Panc1 (cell line): ENCODE measurements around the gene CHMP6. TPM values are rescaled to one million over a fixed set of nuclear protein-coding genes. Genes with fewer than 3 reads are reported as not detected.
A peak's percentile ranks its signal among the peaks of the same experiment; 100 is the strongest.

ENCODE experiments used
- ATAC-seq: fragments of 200-7000 bp; cut with Tn5 transposase; 2 replicates; pipeline ENCODE4 v1.9.1; 2020; ENCODE audit warnings: mild to moderate bottlenecking, moderate library complexity
- BruUV-seq: library from RNA; stranded (reverse); fragments of 400-500 nt; replicated peaks from 2 replicates; lab custom pipeline; 2021; lab: Mats Ljungman, UMichigan
- CTCF ChIA-PET: fragments of 300-600 bp; sonication (Branson Sonifier 250); formaldehyde crosslinking; loops from one replicate; lab custom pipeline; 2022; ENCODE audit warnings: antibody characterized with exemption; lab: Charles Lee
- POLR2A ChIA-PET: fragments of 300-600 bp; sonication (Branson Sonifier 250); formaldehyde crosslinking; loops from one replicate; lab custom pipeline; 2022; ENCODE audit warnings: antibody characterized with exemption; lab: Charles Lee
- DNase-seq: peaks from one replicate; pipeline ENCODE4 v3.0.0-alpha.2; 2010; ENCODE audit warnings: low read depth, low spot score
- H3K27ac ChIP-seq: 2 replicates; pipeline ENCODE4 v1.5.1; 2011; ENCODE audit warnings: mild to moderate bottlenecking, low read length, inconsistent platforms
- H3K27me3 ChIP-seq: fragments of 200-500 bp; sonication (Bioruptor generic); 2 replicates; pipeline ENCODE4 v1.6.0; 2014; ENCODE audit warnings: low read length, inconsistent platforms; ENCODE audit not compliant: control insufficient read depth, insufficient read depth
- H3K36me3 ChIP-seq: fragments of 200-500 bp; sonication (Bioruptor generic); 2 replicates; pipeline ENCODE4 v1.5.1; 2014; ENCODE audit warnings: inconsistent platforms, mild to moderate bottlenecking, low read length, moderate library complexity; ENCODE audit not compliant: control insufficient read depth, insufficient read depth
- H3K4me1 ChIP-seq: 2 replicates; pipeline ENCODE4 v1.5.1; 2011; ENCODE audit warnings: inconsistent platforms, mild to moderate bottlenecking, low read length, moderate library complexity; ENCODE audit not compliant: control insufficient read depth, insufficient read depth
- H3K4me3 ChIP-seq, 2 experiments: 2 replicates each; pipeline ENCODE4 v1.5.1; 2011 to 2012; ENCODE audit warnings: low read depth in 2 of 2, low read length in 2 of 2, mild to moderate bottlenecking in 2 of 2, inconsistent platforms in 1 of 2, moderate library complexity in 1 of 2
- H3K9me3 ChIP-seq: fragments of 200-500 bp; sonication (Bioruptor generic); 2 replicates; pipeline ENCODE4 v1.5.1; 2014; ENCODE audit warnings: low read depth, mild to moderate bottlenecking, inconsistent platforms, low read length, moderate library complexity; ENCODE audit not compliant: control insufficient read depth, insufficient read depth
- POLR2AphosphoS5 ChIP-seq: IDR thresholded peaks from 2 replicates; pipeline ENCODE4 v1.6.1; 2012; ENCODE audit warnings: mild to moderate bottlenecking, low read depth, low read length, moderate library complexity
- SIN3A ChIP-seq: IDR thresholded peaks from 2 replicates; pipeline ENCODE4 v1.6.1; 2012; ENCODE audit warnings: low read depth, mild to moderate bottlenecking, low read length, moderate library complexity, borderline replicate concordance; ENCODE audit not compliant: insufficient read depth
- TCF7L2 ChIP-seq: IDR thresholded peaks from 2 replicates; pipeline ENCODE4 v1.6.1; 2011; ENCODE audit warnings: mild to moderate bottlenecking, low read depth, low read length, inconsistent platforms
- in situ Hi-C: cut with HindIII; loops from 2 replicates; pipeline ENCODE4 v1.10.0; 2016; ENCODE audit warnings: low sequenced_read_pairs, low pct_unique_long_range_greater_than_20kb
- intact Hi-C: fragments of 100-400 bp; cut with micrococcal nuclease; formaldehyde crosslinking; loops from one replicate; pipeline ENCODE4 v1.10.0; 2022; ENCODE audit not compliant: unreplicated experiment
- total RNA-seq: library from RNA; stranded (reverse); gene quantifications from one replicate; pipeline ENCODE4 v1.2.1, GENCODE V29; 2021; ENCODE audit not compliant: unreplicated experiment
- TF ChIP-seq, protein P1 (sequence below), 2 experiments: IDR thresholded peaks; 2 replicates each; pipeline ENCODE4 v1.6.1; 2011 to 2012; ENCODE audit warnings: low read depth in 2 of 2, control low read depth in 1 of 2, low read length in 1 of 2, mild to moderate bottlenecking in 1 of 2, moderate library complexity in 1 of 2; ENCODE audit not compliant: insufficient read depth in 1 of 2
- TF ChIP-seq, protein P2 (sequence below): fragments of 450-650 bp; IDR thresholded peaks from 2 replicates; pipeline ENCODE4 v1.5.1; 2017; ENCODE audit warnings: mild to moderate bottlenecking

Gene CHMP6
- total RNA-seq, 1 experiment from 2014 or later, result 43.7 TPM

DNA sequence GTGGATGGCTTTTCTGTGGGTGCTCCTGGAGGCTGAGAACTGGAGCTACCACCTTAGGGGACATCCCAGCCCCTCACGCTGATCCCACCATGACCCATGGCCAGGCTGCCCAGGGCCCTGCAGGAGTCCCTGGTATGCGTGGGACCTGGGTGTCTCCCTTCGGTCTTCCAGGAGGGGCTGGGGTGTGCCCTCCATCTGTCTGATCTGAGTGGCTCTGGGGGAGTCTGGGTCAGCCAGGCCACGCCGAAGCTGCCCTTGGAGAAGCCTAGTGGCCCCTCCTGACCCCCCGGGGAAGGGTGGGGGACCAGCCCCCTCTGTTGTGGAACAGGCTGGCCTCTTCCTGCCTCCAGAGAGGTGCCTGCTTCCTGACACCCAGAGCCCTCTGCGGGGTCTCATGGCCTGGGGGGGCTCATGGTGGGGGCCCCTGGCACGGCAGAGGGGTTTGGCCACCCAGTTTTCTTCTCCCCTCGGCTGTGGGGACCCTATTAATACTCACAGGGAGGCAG lies 54.0 kb downstream of the CHMP6 start:
- peaks cover 99% of the 10 kb centered on the region for H3K4me1 ChIP-seq
- DNase-seq (no peak), ATAC-seq (no peak)
- TF ChIP-seq POLR2AphosphoS5, result no peak
- TF ChIP-seq, protein P1, sequence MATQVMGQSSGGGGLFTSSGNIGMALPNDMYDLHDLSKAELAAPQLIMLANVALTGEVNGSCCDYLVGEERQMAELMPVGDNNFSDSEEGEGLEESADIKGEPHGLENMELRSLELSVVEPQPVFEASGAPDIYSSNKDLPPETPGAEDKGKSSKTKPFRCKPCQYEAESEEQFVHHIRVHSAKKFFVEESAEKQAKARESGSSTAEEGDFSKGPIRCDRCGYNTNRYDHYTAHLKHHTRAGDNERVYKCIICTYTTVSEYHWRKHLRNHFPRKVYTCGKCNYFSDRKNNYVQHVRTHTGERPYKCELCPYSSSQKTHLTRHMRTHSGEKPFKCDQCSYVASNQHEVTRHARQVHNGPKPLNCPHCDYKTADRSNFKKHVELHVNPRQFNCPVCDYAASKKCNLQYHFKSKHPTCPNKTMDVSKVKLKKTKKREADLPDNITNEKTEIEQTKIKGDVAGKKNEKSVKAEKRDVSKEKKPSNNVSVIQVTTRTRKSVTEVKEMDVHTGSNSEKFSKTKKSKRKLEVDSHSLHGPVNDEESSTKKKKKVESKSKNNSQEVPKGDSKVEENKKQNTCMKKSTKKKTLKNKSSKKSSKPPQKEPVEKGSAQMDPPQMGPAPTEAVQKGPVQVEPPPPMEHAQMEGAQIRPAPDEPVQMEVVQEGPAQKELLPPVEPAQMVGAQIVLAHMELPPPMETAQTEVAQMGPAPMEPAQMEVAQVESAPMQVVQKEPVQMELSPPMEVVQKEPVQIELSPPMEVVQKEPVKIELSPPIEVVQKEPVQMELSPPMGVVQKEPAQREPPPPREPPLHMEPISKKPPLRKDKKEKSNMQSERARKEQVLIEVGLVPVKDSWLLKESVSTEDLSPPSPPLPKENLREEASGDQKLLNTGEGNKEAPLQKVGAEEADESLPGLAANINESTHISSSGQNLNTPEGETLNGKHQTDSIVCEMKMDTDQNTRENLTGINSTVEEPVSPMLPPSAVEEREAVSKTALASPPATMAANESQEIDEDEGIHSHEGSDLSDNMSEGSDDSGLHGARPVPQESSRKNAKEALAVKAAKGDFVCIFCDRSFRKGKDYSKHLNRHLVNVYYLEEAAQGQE (IDR thresholded peaks at IDR 0.05; ENCODE audit: insufficient read depth in 1 of 2, low read depth in 2 of 2, low read length in 1 of 2), result no peak
- TF ChIP-seq, protein P2, sequence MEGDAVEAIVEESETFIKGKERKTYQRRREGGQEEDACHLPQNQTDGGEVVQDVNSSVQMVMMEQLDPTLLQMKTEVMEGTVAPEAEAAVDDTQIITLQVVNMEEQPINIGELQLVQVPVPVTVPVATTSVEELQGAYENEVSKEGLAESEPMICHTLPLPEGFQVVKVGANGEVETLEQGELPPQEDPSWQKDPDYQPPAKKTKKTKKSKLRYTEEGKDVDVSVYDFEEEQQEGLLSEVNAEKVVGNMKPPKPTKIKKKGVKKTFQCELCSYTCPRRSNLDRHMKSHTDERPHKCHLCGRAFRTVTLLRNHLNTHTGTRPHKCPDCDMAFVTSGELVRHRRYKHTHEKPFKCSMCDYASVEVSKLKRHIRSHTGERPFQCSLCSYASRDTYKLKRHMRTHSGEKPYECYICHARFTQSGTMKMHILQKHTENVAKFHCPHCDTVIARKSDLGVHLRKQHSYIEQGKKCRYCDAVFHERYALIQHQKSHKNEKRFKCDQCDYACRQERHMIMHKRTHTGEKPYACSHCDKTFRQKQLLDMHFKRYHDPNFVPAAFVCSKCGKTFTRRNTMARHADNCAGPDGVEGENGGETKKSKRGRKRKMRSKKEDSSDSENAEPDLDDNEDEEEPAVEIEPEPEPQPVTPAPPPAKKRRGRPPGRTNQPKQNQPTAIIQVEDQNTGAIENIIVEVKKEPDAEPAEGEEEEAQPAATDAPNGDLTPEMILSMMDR, result no peak
- TF ChIP-seq TCF7L2, result no peak
- TF ChIP-seq SIN3A, result no peak
- H3K36me3 ChIP-seq, result no peaks in the 10 kb centered on the region
- CTCF ChIA-PET, result no interaction called here
- POLR2A ChIA-PET, result interaction anchor here (0.5 to 0.9 kb wide), 3 partner anchors 9 to 83 kb away, joined by 3 to 5 read pairs (median 4); no protein-coding TSS in a partner anchor
- no peaks in the 10 kb centered on the region for H3K27me3 ChIP-seq
- intact Hi-C loops, result no loop called here
- no TSS peak for BruUV-seq
- H3K27ac ChIP-seq, result peak overlapping the region; percentile 99
- H3K9me3 ChIP-seq, result no peaks in the 10 kb centered on the region
- in situ Hi-C loops, result no loop called here
- H3K4me3 ChIP-seq, result 0 out of 4 replicates have a peak overlapping the region, but pooled peaks of 1 of the 2 experiments have one; percentile 36

DNA sequence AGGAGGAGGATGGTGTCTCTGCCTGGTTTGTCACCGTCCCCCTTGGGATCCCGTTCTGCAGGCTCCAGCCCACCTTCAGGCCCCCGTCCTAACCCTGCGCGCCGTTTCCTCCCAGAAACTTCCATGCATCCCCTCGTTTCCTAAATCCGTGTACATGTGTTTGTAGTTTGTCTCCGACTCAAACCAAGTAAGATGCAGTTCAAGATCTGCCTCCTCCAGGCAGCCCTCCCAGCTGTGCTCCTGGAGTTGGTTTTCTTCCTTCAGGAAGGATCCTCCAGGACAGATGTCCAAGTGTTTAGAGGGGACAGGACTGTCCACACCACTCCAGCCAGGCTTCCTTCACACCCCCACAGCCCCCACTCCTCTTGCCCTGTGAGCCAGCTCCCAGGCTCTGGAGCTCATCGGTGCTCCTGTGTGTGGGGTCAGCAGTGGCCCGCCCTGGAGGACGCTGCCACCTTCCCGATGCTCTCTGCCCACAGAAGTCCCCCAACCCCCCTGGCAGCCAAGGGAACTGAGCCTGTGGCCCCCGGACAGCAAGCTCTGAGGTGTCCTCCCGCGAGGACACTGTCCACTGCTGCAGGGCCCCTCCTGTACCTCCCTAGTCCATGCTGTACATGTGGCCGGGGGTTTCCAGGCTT lies 54.6 kb downstream of the CHMP6 start:
- CTCF ChIA-PET, result no interaction called here
- in situ Hi-C loops, result no loop called here
- TF ChIP-seq, protein P1 (IDR thresholded peaks at IDR 0.05; ENCODE audit: insufficient read depth in 1 of 2, low read depth in 2 of 2, low read length in 1 of 2), result no peak
- no peak for TF ChIP-seq POLR2AphosphoS5
- no peak for TF ChIP-seq SIN3A
- TF ChIP-seq TCF7L2, result no peak
- TF ChIP-seq, protein P2, result no peak

More for the DNA sequence above, 54.6 kb downstream of the CHMP6 start:
- H3K27ac ChIP-seq, result peak overlapping the region; percentile 99
- no peaks in the 10 kb centered on the region for H3K27me3 ChIP-seq
- no peak overlapping the region for H3K4me3 ChIP-seq
- peaks cover 99% of the 10 kb centered on the region for H3K4me1 ChIP-seq
- POLR2A ChIA-PET, result interaction anchor here (0.5 to 0.9 kb wide), 3 partner anchors 9 to 84 kb away, joined by 3 to 5 read pairs (median 4); no protein-coding TSS in a partner anchor
- intact Hi-C loops, result no loop called here
- H3K36me3 ChIP-seq, result no peaks in the 10 kb centered on the region
- DNase-seq, result no peak
- no TSS peak for BruUV-seq
- H3K9me3 ChIP-seq, result no peaks in the 10 kb centered on the region
- ATAC-seq, result no peak
